ENCODE data around the gene MAP3K7CL. TPM values are rescaled to one million over a fixed set of nuclear protein-coding genes. Genes with fewer than 3 reads are reported as not detected.

Gene MAP3K7CL
- total RNA-seq, 1 donor from 2014 or later = 1.1 TPM

- DNase-seq (no peak), ATAC-seq (no peak)
- intact Hi-C loops (cut with micrococcal nuclease) = no loop called here
Observed at GRCh38 chr21:29186246-29186645, 55.8 kb downstream of the MAP3K7CL start.

- DNase-seq (no peak), ATAC-seq (peak; percentile 60)
- intact Hi-C loops (cut with micrococcal nuclease) = no loop called here
Observed at GRCh38 chr21:29187944-29188343, 57.5 kb downstream of the MAP3K7CL start.

- intact Hi-C loops (cut with micrococcal nuclease) = no loop called here
- no peak for DNase-seq
Observed at GRCh38 chr21:29189353-29189752, 58.9 kb downstream of the MAP3K7CL start.

DNA sequence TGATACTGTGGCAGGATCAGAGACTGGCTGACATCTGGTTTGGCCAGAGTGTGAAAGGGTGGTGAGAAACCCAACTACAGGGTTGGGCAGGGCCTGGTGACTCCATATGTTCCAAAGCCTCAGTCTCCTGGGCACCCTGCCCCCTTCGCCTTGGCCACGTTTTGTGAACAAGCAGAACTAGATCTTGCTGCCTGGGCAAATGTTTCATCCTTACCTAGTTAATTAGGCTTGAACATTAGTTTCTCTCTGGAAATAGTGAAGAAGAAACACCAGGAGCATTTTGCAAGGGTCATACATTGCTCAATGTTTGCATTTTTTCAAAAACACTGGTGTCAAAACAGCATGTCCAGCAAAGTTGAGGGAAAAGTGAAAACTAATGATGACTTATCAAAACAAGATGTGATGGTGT, 60.5 kb downstream of the MAP3K7CL start:
- no peak for ATAC-seq
- DNase-seq = no peak
- intact Hi-C loops (cut with micrococcal nuclease) = no loop called here

More at GRCh38 chr21:29189353-29189752, 58.9 kb downstream of the MAP3K7CL start:
- ATAC-seq = no peak

DNA sequence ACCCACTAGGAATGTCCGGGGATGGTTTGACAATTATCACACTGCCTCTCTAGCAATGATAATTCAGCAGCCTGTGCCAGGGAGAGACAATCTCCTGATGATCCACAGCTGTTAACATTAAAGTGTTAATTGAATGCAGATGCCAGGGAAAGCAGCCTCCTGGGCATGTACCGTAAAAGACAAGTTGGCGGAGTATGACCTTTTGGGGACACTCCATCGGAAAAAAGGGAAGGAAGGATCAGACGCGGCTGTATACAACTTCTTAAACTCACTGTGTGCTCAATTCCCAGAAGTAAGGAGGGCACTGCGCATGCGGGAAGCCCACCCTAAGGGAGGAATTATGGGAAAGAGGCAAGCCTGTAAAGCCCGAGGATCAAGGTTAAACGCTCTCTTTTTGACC, 62.6 kb downstream of the MAP3K7CL start:
- peak; percentile 57 for ATAC-seq
- intact Hi-C loops (cut with micrococcal nuclease) = no loop called here
- peak; percentile 58 for DNase-seq

DNA sequence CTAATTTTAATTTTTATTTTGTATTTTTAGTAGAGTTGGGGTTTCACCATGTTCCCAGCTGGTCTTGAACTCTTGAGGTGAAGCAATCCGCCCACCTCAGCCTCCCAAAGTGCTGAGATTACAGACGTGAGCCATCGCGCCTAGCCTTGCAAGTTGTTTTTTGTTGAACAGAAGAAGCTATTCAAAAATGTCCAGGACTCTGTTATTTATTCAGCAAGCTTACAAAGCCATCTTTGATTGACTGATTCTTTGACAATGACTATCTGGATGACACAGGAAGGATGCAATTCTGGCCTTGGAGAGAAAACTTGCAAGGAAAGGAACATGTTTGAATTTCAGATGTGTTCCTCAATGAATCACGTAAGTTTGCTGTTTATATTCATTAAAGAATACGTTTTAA, 63.5 kb downstream of the MAP3K7CL start:
- intact Hi-C loops (cut with micrococcal nuclease) = no loop called here
- no peak for ATAC-seq
- no peak for DNase-seq

DNA sequence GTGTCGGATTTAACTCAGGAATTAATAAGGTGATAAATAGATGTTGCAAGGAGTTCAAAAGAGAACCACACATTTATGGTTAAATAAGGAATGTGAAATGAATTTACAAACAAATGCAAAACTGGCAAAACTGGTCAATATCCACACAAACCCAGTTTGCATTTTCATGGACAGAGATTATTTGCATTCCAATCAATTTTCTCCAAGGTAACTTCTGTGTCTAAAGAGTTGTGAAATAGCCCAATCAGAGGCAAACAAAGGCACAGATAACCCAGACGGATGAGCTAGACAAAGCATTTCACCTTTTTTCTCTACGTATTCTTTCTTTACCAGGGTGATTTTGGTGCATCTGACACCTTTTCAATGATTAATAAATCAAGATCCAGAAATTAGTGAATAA, 63.9 kb downstream of the MAP3K7CL start:
- intact Hi-C loops (cut with micrococcal nuclease) = no loop called here

GRCh38 chr21:29194847-29195246, 64.4 kb downstream of the MAP3K7CL start:
- intact Hi-C loops (cut with micrococcal nuclease) = no loop called here
- ATAC-seq (peak; percentile 32), DNase-seq (no peak)

More for the DNA sequence above, 63.9 kb downstream of the MAP3K7CL start:
- no peak for ATAC-seq
- no peak for DNase-seq

DNA sequence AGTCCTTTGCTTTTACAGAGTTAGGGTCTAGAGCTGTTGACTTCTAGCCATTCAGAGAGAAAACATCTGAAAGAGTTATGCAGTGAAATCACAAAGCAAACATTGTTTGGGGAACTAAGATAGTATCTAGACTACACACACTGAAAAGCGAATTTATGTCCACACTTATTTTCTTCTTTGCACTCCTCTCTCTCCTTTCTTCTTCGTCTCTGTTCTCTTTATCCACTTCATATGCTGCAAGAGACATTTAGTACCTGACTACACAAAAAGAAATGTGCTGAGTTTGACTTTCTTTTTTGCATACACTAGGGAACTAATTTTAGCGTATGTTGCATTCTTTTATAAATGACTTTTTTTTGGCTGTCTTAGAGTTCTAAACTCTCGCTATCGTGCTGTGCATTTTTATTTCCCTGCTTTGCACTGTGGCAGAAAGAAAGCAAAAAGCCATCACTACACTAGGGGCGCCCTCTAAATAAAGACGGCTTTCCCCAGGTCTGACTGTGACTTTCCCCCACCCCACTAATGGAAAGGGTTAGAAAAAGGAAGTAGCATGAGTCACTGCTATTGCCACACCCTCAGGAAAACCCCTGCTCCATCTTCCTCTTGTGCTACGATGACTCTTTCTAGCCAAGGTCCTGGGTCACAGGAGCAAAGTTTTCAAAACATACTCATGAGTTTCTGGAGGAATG, 65.7 kb downstream of the MAP3K7CL start:
- intact Hi-C loops (cut with micrococcal nuclease) = no loop called here
- DNase-seq (no peak), ATAC-seq (peak; percentile 86)

DNA sequence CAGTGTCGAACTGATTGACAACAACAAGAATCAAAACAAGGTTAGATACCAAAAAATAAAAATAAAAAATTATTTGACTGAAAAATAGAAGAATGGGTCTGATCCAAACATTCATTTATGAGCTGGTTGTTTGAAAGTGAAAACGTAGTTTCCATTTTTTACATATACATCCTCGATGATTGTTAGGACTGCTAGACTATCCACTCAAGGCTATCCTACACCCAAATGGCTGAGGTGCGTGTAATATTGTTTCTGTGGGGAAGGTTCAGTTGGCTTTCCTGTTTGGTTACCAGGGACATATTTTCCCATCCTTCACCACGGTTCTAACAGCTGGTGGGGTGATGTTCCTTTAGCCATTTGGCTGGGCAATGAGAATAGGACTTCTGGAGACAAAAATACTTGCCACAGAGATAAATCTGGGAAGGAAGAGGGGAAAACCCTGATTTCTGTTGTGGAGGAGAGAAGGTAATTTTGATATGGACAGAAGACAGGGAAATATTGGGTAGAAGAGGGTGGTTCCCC, 66.3 kb downstream of the MAP3K7CL start:
- intact Hi-C loops (cut with micrococcal nuclease) = no loop called here
- DNase-seq (no peak), ATAC-seq (no peak)

GRCh38 chr21:29201186-29201585, 70.7 kb downstream of the MAP3K7CL start:
- DNase-seq (no peak), ATAC-seq (no peak)
- intact Hi-C loops (cut with micrococcal nuclease) = no loop called here

GRCh38 chr21:29205009-29205408, 74.6 kb downstream of the MAP3K7CL start:
- DNase-seq (no peak), ATAC-seq (no peak)
- intact Hi-C loops (cut with micrococcal nuclease) = no loop called here

GRCh38 chr21:29205988-29206387, 75.5 kb downstream of the MAP3K7CL start:
- intact Hi-C loops (cut with micrococcal nuclease) = no loop called here
- ATAC-seq = no peak
- DNase-seq = no peak

DNA sequence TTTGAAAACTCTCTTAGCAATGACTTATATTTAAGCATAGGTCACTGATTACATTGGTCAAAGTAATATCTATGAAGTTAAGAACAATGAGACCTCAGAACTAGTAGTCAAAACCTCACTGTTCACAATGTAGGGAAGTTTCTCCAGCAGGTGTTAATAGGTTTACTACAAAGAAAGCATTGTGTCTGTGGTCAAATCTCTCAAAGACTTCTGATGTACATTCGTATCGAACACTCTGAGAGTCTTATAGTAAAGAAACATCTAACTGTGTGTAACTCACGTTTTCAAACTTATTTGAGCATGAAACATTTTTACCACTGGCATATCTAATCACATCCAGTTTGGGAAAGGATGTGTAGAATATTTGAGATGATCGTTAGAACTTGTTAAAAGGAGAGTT, 76.0 kb downstream of the MAP3K7CL start:
- intact Hi-C loops (cut with micrococcal nuclease) = no loop called here
- ATAC-seq (no peak), DNase-seq (no peak)

GRCh38 chr21:29207201-29207600, 76.8 kb downstream of the MAP3K7CL start:
- intact Hi-C loops (cut with micrococcal nuclease) = no loop called here
- DNase-seq (no peak), ATAC-seq (no peak)

DNA sequence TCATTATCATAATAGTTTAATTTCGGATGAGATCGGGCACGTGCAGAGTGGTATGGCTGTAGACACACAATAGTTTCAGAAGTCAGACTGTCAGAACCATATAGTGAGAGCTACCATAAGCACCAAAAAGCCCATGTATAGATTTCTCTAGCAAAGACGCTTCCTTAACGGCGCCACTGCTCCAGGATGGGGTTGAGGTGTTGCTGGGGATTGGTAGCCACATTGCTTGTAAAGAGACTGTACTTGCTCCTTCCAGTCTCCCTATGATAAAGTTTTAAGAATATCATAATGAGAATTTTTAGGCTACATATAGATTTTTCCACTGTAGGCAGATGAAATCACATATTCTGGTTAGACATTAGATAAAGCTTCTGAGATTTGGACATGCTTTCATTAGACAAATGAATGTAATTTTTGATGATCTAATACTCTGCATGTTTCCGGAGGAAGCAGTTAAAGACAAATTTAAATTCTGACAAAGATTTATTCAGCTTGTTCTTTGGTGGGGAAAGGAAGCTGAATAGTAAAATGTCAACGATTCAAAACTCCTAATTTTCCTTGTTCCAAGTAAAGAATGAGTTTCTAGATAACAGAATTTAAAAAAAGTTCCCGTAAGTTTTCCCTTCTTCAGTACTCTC, 77.7 kb downstream of the MAP3K7CL start:
- DNase-seq (no peak), ATAC-seq (no peak)
- intact Hi-C loops (cut with micrococcal nuclease) = no loop called here

- ATAC-seq (peak; percentile 60), DNase-seq (no peak)
- intact Hi-C loops (cut with micrococcal nuclease) = no loop called here
Observed at GRCh38 chr21:29208682-29209059, 78.2 kb downstream of the MAP3K7CL start.

DNA sequence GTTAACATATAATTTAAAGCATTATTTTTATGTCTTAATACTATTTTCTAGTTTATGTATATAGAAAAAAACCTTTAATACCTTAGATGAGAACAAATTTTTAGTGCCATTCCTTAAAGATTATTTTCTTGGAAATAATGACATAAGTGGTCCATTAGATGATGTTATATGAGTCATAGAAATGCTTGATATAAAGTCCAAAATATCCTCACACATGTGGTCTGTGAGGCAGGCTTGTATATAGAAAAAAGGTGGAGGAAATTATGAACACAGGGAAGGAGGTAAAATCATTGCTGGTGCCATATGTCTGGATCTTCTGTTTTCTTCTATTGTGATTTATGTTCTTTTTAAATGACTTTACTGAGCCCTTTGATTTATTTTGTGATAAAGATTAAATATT, 79.3 kb downstream of the MAP3K7CL start:
- no peak for ATAC-seq
- intact Hi-C loops (cut with micrococcal nuclease) = no loop called here
- no peak for DNase-seq

GRCh38 chr21:29211205-29211604, 80.8 kb downstream of the MAP3K7CL start:
- ATAC-seq (no peak), DNase-seq (no peak)
- intact Hi-C loops (cut with micrococcal nuclease) = no loop called here

- ATAC-seq = no peak
- no peak for DNase-seq
- intact Hi-C loops (cut with micrococcal nuclease) = no loop called here
Observed at GRCh38 chr21:29212446-29212845, 82.0 kb downstream of the MAP3K7CL start.
